K562 (cell line): Measurements from ENCODE around the gene TGM1. TPM values are rescaled to one million over a fixed set of nuclear protein-coding genes. Genes with fewer than 3 reads are reported as not detected.

Source experiments
- ASH1L ChIP-seq: fragments of 450-650 bp; IDR thresholded peaks from 2 replicates; pipeline ENCODE4 v1.6.1; 2018; ENCODE audit warnings: borderline replicate concordance, mild to moderate bottlenecking, low read depth; ENCODE audit not compliant: partially characterized antibody
- HMG20B ChIP-seq: fragments of 250-450 bp; sonication (Bioruptor Pico); IDR thresholded peaks from 2 replicates; pipeline ENCODE4 v1.5.0; 2021; ENCODE audit warnings: mild to moderate bottlenecking
- MTF1 ChIP-seq: fragments of 250-450 bp; sonication (Bioruptor Pico); IDR thresholded peaks from 2 replicates; pipeline ENCODE4 v1.9.0; 2021; ENCODE audit warnings: moderate library complexity, mild to moderate bottlenecking, inconsistent platforms, borderline replicate concordance
- NCOA4 ChIP-seq: fragments of 450-650 bp; IDR thresholded peaks from 2 replicates; pipeline ENCODE4 v1.6.1; 2018; ENCODE audit warnings: mild to moderate bottlenecking; ENCODE audit not compliant: partially characterized antibody
- PCBP1 ChIP-seq: fragments of 200-400 bp; formaldehyde crosslinking; IDR thresholded peaks from 2 replicates; pipeline ENCODE4 v1.6.1; 2018; ENCODE audit warnings: mild to moderate bottlenecking, low read depth, low read length; ENCODE audit not compliant: poor library complexity, severe bottlenecking
- TAF15 ChIP-seq: fragments of 200-400 bp; formaldehyde crosslinking; IDR thresholded peaks from 2 replicates; pipeline ENCODE4 v1.6.1; 2017; ENCODE audit warnings: mild to moderate bottlenecking, low read depth, low read length, moderate library complexity
- ZNF146 ChIP-seq: IDR thresholded peaks from one replicate; pipeline ENCODE4 v1.6.1; 2018; ENCODE audit warnings: missing compliant biosample characterization; ENCODE audit not compliant: unreplicated experiment
- polyA plus RNA-seq, 8 experiments: library from polyadenylated mRNA; depleted of rRNA in 4 of 8; stranded (reverse) in 5 of 8; unstranded in 3 of 8; fragments of >200 nt; fragmentation: Nextera tagmentation in 2 of 8; fragmentation: Illumina TruSeq in 1 of 8; extraction: Ambion mirVana in 2 of 8; extraction: Trizol in 1 of 8; gene quantifications; 2 replicates each; pipeline versions ENCODE4 v1.2.1 to v1.2.3, GENCODE V29; 2011 to 2014; ENCODE audit warnings: inconsistent platforms in 1 of 8, missing spikeins in 1 of 8
- total RNA-seq, 7 experiments: library from RNA; depleted of rRNA in 6 of 7; stranded (reverse); fragments of >200 nt in 6 of 7; fragmentation: Illumina TruSeq in 2 of 7; extraction: Trizol in 2 of 7; gene quantifications; 2 replicates each; pipeline versions ENCODE4 v1.2.1 to v1.2.3, GENCODE V29; 2011 to 2021; ENCODE audit warnings: low replicate concordance in 1 of 7
- TF ChIP-seq, protein P1 (sequence below): IDR thresholded peaks from 2 replicates; pipeline ENCODE4 v1.6.1; 2014; ENCODE audit warnings: antibody characterized with exemption
- TF ChIP-seq, protein P2 (sequence below): fragments of 250-450 bp; sonication (Bioruptor Pico); IDR thresholded peaks from 2 replicates; pipeline ENCODE4 v1.4.0; 2020
- TF ChIP-seq, protein P3 (sequence below): sonication (generic); formaldehyde crosslinking; IDR thresholded peaks from 2 replicates; pipeline ENCODE4 v1.8.0; 2022; ENCODE audit warnings: missing genetic modification reagents, mild to moderate bottlenecking, borderline replicate concordance

Gene TGM1
- total and polyA plus RNA-seq, 9 of the 15 experiments (the other 6 are each of a cell fraction or from before 2014, with no cell fraction given), result 0.13 to 4.4 (median 0.88) TPM

DNA sequence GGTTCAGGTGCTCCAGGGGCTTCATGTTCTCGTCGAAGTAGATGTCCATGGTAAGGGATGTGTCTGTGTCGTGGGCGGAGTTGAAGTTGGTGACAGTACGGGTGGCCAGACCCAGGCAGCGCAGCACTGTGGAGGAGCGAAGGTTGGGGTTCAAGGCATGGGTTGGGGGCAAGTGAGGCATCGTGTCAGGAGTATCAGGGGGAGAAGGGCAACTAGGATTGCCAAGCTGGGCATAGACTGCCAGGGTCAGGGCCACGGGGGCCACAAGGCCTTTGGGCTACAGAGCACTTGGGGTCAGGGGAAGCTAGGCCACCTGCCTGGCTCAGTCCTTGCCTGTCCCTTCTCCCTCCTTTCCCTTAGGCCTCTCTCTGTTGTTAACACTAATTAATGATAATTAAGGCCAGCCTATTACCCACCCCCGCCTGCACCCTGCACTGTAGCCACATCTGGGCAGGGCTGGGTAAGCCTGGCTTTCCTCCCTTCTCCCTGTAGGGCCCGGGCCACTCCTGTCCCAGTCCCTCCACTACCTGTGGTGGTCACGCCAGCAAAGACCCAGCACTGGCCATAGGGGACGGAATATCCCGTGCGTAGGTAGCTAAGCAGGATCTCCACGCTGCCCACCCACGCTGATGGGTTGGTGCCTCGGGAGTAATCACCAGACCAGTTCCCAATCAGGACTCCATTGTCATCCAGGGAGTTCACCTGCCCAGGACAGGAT lies 4.3 kb downstream of the TGM1 start (continued):
- TF ChIP-seq, protein P1, sequence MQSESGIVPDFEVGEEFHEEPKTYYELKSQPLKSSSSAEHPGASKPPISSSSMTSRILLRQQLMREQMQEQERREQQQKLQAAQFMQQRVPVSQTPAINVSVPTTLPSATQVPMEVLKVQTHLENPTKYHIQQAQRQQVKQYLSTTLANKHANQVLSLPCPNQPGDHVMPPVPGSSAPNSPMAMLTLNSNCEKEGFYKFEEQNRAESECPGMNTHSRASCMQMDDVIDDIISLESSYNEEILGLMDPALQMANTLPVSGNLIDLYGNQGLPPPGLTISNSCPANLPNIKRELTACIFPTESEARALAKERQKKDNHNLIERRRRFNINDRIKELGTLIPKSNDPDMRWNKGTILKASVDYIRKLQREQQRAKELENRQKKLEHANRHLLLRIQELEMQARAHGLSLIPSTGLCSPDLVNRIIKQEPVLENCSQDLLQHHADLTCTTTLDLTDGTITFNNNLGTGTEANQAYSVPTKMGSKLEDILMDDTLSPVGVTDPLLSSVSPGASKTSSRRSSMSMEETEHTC, result no peak
- TF ChIP-seq MTF1 (no peak), PCBP1 (no peak), ZNF146 (CRISPR knock-in tag) (no peak), HMG20B (CRISPR knock-in tag) (no peak), NCOA4 (no peak), ASH1L (no peak), TAF15 (no peak)
- TF ChIP-seq, protein P2, sequence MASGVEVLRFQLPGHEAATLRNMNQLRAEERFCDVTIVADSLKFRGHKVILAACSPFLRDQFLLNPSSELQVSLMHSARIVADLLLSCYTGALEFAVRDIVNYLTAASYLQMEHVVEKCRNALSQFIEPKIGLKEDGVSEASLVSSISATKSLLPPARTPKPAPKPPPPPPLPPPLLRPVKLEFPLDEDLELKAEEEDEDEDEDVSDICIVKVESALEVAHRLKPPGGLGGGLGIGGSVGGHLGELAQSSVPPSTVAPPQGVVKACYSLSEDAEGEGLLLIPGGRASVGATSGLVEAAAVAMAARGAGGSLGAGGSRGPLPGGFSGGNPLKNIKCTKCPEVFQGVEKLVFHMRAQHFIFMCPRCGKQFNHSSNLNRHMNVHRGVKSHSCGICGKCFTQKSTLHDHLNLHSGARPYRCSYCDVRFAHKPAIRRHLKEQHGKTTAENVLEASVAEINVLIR (CRISPR knock-in tag), result no peak
- TF ChIP-seq, protein P3, sequence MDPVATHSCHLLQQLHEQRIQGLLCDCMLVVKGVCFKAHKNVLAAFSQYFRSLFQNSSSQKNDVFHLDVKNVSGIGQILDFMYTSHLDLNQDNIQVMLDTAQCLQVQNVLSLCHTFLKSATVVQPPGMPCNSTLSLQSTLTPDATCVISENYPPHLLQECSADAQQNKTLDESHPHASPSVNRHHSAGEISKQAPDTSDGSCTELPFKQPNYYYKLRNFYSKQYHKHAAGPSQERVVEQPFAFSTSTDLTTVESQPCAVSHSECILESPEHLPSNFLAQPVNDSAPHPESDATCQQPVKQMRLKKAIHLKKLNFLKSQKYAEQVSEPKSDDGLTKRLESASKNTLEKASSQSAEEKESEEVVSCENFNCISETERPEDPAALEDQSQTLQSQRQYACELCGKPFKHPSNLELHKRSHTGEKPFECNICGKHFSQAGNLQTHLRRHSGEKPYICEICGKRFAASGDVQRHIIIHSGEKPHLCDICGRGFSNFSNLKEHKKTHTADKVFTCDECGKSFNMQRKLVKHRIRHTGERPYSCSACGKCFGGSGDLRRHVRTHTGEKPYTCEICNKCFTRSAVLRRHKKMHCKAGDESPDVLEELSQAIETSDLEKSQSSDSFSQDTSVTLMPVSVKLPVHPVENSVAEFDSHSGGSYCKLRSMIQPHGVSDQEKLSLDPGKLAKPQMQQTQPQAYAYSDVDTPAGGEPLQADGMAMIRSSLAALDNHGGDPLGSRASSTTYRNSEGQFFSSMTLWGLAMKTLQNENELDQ, result no peak
